ENCODE measurements around the gene NFIB.

DNA sequence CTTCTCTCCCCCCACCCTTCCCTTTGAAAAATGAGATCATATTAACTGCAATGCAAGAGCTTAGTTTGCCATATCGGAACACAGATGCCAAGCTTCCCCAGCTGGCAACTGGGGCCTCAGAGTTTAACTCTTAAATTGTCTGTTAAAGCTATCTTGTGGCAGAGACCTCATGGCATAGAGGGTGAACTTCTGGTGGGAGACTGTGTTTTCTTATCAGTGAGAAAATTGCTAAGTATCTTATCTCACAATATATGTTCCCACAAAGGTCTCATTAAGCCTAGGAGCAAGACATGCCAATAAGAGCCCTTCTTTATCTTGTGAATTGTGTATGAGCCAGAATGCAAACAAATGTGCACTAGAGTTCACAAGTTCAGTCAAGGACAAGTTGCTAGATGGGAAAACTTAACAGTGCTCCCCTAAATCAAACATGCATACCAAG, 12.3 kb downstream of the NFIB start:
- no peak for TF ChIP-seq TAF1 (IDR thresholded peaks at IDR 0.05; ENCODE audit: low read depth, low read length)
- TF ChIP-seq POLR2A (IDR thresholded peaks at IDR 0.05; ENCODE audit: low read depth, low read length), result no peak
- no peak for TF ChIP-seq PAX5 (IDR thresholded peaks at IDR 0.05; ENCODE audit: insufficient read depth, low read length, severe bottlenecking)
- no peak for TF ChIP-seq POLR2AphosphoS5 (IDR thresholded peaks at IDR 0.05; ENCODE audit: low read depth, low read length)
- no peak for TF ChIP-seq SPI1 (IDR thresholded peaks at IDR 0.05; ENCODE audit: low read depth, low read length)
